GM12878 (cell line): ENCODE measurements around the gene CYP4F11. TPM values are rescaled to one million over a fixed set of nuclear protein-coding genes. Genes with fewer than 3 reads are reported as not detected.

Experiments used
- ATAC-seq: fragments of 200-7000 bp; cut with Tn5 transposase; 3 replicates; pipeline ENCODE4 v1.9.1; 2020; ENCODE audit warnings: mild to moderate bottlenecking, moderate library complexity
- BruUV-seq: library from RNA; stranded (reverse); fragments of 400-500 nt; replicated peaks from 2 replicates; lab custom pipeline; 2021; lab: Mats Ljungman, UMichigan
- CTCF ChIA-PET: fragments of 300-600 bp; sonication (Branson Sonifier 250); formaldehyde crosslinking; extraction: SDS; loops from one replicate; lab custom pipeline; 2021; ENCODE audit warnings: inconsistent platforms; lab: Yijun Ruan, JAX
- POLR2A ChIA-PET: fragments of 350-600 bp; formaldehyde crosslinking; extraction: SDS; loops from one replicate; lab custom pipeline; 2021; ENCODE audit warnings: inconsistent platforms; lab: Charles Lee
- RAD21 ChIA-PET: fragments of 300-600 bp; sonication (Branson Sonifier 250); formaldehyde crosslinking; loops from one replicate; lab custom pipeline; 2023; ENCODE audit warnings: antibody characterized with exemption; ENCODE audit not compliant: unreplicated experiment; lab: Charles Lee
- SMC1A ChIA-PET: fragments of 300-600 bp; sonication (Branson Sonifier 250); formaldehyde crosslinking; loops from one replicate; lab custom pipeline; 2023; ENCODE audit not compliant: unreplicated experiment, uncharacterized antibody; lab: Charles Lee
- DNase-seq: peaks from one replicate; pipeline ENCODE4 v3.0.0-alpha.2; 2011; ENCODE audit warnings: low read depth, low spot score
- FAIRE-seq: peaks from 3 replicates; lab custom pipeline; 2011; peaks lifted over from hg19 to GRCh38; lab: Jason Lieb, UNC
- H2AFZ ChIP-seq: 2 replicates; pipeline ENCODE4 v1.6.0; 2011; ENCODE audit warnings: low read depth, low read length, control low read depth; ENCODE audit not compliant: control insufficient read depth
- H3K27ac ChIP-seq: 2 replicates; pipeline ENCODE4 v1.5.1; 2011; ENCODE audit warnings: control low read depth; ENCODE audit not compliant: control insufficient read depth, insufficient read depth
- H3K27me3 ChIP-seq, 2 experiments: replicated peaks in 1 of 2; 2 replicates each; pipeline versions ENCODE4 v1.6.0 to v1.6.1; 2011; ENCODE audit warnings: low read length in 1 of 2; ENCODE audit not compliant: control insufficient read depth in 2 of 2, insufficient read depth in 2 of 2
- H3K36me3 ChIP-seq, 2 experiments: 2 replicates each; pipeline ENCODE4 v1.5.1; 2011; ENCODE audit warnings: low read length in 1 of 2; ENCODE audit not compliant: control insufficient read depth in 2 of 2, insufficient read depth in 2 of 2
- H3K4me1 ChIP-seq: 2 replicates; pipeline ENCODE4 v1.6.1; 2011; ENCODE audit warnings: mild to moderate bottlenecking, low read length, moderate library complexity, mixed read lengths; ENCODE audit not compliant: control insufficient read depth, insufficient read depth
- H3K4me2 ChIP-seq: 2 replicates; pipeline ENCODE4 v1.6.0; 2011; ENCODE audit warnings: control low read depth; ENCODE audit not compliant: control insufficient read depth, insufficient read depth
- H3K4me3 ChIP-seq: fragments of 200-600 bp; sonication (generic); 2 replicates; pipeline ENCODE4 v1.5.1; 2016
- H3K79me2 ChIP-seq: 2 replicates; pipeline ENCODE4 v1.6.0; 2011; ENCODE audit warnings: low read length; ENCODE audit not compliant: control insufficient read depth, insufficient read depth
- H3K9ac ChIP-seq: 2 replicates; pipeline ENCODE4 v1.8.0; 2011; ENCODE audit warnings: low read length, control low read depth, mixed read lengths; ENCODE audit not compliant: control insufficient read depth, insufficient read depth
- H3K9me3 ChIP-seq: replicated peaks from 3 replicates; pipeline ENCODE4 v1.5.1; 2011; ENCODE audit warnings: mild to moderate bottlenecking, low read length; ENCODE audit not compliant: control insufficient read depth, insufficient read depth
- H4K20me1 ChIP-seq: 2 replicates; pipeline ENCODE4 v1.6.0; 2011; ENCODE audit not compliant: control insufficient read depth, insufficient read depth
- SUZ12 ChIP-seq: fragments of 200-600 bp; sonication (generic); IDR thresholded peaks from one replicate; pipeline ENCODE4 v1.6.1; 2018; ENCODE audit warnings: antibody characterized with exemption, mild to moderate bottlenecking; ENCODE audit not compliant: unreplicated experiment
- ZBTB11 ChIP-seq: fragments of 450-650 bp; formaldehyde crosslinking; IDR thresholded peaks from 2 replicates; pipeline ENCODE4 v1.5.0; 2022; ENCODE audit warnings: mild to moderate bottlenecking, missing genetic modification characterization
- ZZZ3 ChIP-seq: IDR thresholded peaks from 2 replicates; pipeline ENCODE4 v1.6.1; 2011; ENCODE audit warnings: low read depth; ENCODE audit not compliant: control insufficient read depth, insufficient read length
- WGBS: methylation state at CpG from one replicate; pipeline ENCODE4 v1.1.6; 2016; ENCODE audit warnings: low lambda C conversion rate; ENCODE audit not compliant: insufficient replicate concordance, insufficient coverage; ENCODE audit errors: missing lambda C conversion rate; 5-methylcytosine and 5-hydroxymethylcytosine counted together
- in situ Hi-C: fragments of 300-500 bp; cut with MboI; formaldehyde crosslinking; loops from 9 replicates; pipeline ENCODE4 v1.14.3; 2018; ENCODE audit warnings: mixed read lengths
- intact Hi-C: fragments of 100-400 bp; cut with micrococcal nuclease; formaldehyde crosslinking; loops from one replicate; pipeline ENCODE4 v1.14.2; 2022; ENCODE audit not compliant: unreplicated experiment
- polyA plus RNA-seq, 11 experiments: library from polyadenylated mRNA; depleted of rRNA in 4 of 11; unstranded in 6 of 11; stranded (reverse) in 5 of 11; fragments of >200 nt; fragmentation: Nextera tagmentation in 4 of 11; fragmentation: Illumina TruSeq in 1 of 11; extraction: Ambion mirVana in 4 of 11; extraction: Trizol in 1 of 11; gene quantifications; 1 replicate in 1 of 11; 2 replicates in 10 of 11; pipeline versions ENCODE4 v1.2.1 to v1.2.3, GENCODE V29; 2011 to 2016; ENCODE audit warnings: inconsistent platforms in 2 of 11, missing spikeins in 2 of 11, low read depth in 1 of 11
- total RNA-seq, 4 experiments: library from RNA; depleted of rRNA in 3 of 4; stranded (reverse); fragments of >200 nt in 3 of 4; fragmentation: Illumina TruSeq in 1 of 4; extraction: Trizol in 1 of 4; gene quantifications; 2 replicates each; pipeline versions ENCODE4 v1.2.1 to v1.2.3, GENCODE V29; 2013 to 2021
- TF ChIP-seq, protein P1 (sequence below): fragments of 450-650 bp; IDR thresholded peaks from 2 replicates; pipeline ENCODE4 v1.6.1; 2016; ENCODE audit warnings: mild to moderate bottlenecking, moderate library complexity, borderline replicate concordance

CYP4F11 gene
- total and polyA plus RNA-seq, 10 of the 15 experiments (the other 5 are each of a cell fraction or from before 2014, with no cell fraction given), result not detected

DNA sequence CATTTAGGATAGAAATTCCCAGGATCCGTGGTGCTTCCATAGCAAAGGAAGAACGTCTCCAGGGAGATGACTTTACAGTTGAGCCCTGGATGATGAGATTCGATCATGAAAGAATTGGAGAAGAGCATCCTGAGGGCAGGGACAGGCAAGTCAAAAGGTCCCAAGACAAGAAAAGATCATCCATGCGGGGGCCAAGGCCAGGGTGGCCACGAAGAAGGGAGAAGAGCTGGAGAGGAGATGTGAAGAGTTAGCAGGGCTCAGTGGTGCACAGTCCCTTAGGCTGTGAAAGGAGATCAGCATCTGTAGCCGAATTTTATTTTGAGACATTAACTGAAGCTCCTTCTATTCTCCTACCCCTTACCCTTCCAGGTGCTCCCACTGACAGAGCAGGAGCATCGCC lies 43.4 kb upstream of the CYP4F11 start:
- RAD21 ChIA-PET, result no interaction called here
- ATAC-seq (no peak), DNase-seq (no peak)
- in situ Hi-C loops, result no loop called here
- Histone ChIP-seq H3K4me1 (no peaks in the 10 kb centered on the region), H3K4me2 (no peak overlapping the region), H3K27me3 (no peaks in the 10 kb centered on the region), H3K4me3 (no peak overlapping the region), H3K36me3 (no peaks in the 10 kb centered on the region), H3K9me3 (no peaks in the 10 kb centered on the region; the same call in 1 of the 3 replicates), H3K9ac (no peak overlapping the region), H3K79me2 (no peaks in the 10 kb centered on the region), H3K27ac (no peak overlapping the region)
- WGBS, result 14% methylated on average over 7 of the region's 7 CpGs
- SMC1A ChIA-PET, result no interaction called here
- POLR2A ChIA-PET, result no interaction called here
- CTCF ChIA-PET, result no interaction called here
- intact Hi-C loops, result no loop called here
- TF ChIP-seq, protein P1, sequence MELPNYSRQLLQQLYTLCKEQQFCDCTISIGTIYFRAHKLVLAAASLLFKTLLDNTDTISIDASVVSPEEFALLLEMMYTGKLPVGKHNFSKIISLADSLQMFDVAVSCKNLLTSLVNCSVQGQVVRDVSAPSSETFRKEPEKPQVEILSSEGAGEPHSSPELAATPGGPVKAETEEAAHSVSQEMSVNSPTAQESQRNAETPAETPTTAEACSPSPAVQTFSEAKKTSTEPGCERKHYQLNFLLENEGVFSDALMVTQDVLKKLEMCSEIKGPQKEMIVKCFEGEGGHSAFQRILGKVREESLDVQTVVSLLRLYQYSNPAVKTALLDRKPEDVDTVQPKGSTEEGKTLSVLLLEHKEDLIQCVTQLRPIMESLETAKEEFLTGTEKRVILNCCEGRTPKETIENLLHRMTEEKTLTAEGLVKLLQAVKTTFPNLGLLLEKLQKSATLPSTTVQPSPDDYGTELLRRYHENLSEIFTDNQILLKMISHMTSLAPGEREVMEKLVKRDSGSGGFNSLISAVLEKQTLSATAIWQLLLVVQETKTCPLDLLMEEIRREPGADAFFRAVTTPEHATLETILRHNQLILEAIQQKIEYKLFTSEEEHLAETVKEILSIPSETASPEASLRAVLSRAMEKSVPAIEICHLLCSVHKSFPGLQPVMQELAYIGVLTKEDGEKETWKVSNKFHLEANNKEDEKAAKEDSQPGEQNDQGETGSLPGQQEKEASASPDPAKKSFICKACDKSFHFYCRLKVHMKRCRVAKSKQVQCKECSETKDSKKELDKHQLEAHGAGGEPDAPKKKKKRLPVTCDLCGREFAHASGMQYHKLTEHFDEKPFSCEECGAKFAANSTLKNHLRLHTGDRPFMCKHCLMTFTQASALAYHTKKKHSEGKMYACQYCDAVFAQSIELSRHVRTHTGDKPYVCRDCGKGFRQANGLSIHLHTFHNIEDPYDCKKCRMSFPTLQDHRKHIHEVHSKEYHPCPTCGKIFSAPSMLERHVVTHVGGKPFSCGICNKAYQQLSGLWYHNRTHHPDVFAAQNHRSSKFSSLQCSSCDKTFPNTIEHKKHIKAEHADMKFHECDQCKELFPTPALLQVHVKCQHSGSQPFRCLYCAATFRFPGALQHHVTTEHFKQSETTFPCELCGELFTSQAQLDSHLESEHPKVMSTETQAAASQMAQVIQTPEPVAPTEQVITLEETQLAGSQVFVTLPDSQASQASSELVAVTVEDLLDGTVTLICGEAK, result no peak
- TF ChIP-seq ZBTB11 (CRISPR knock-in tag) (no peak), SUZ12 (no peak), ZZZ3 (no peak)
- TF ChIP-seq, all 136 proteins: peak for 0
- BruUV-seq, result no TSS peak
- Histone ChIP-seq H4K20me1 (no peaks in the 10 kb centered on the region), H2AFZ (no peak overlapping the region)
- no peak for FAIRE-seq
